ENCODE results near the gene TMEM178B. TPM values are rescaled to one million over a fixed set of nuclear protein-coding genes. Genes with fewer than 3 reads are reported as not detected.
"Not testable (repeated sequence)": the region's sequence is repeated elsewhere in the genome, so short reads cannot be mapped to it uniquely, and the experiment has no call there.

The TMEM178B gene
- total and polyA plus RNA-seq, 8 donors: 0.42 to 3.0 (median 2.1) TPM

DNA sequence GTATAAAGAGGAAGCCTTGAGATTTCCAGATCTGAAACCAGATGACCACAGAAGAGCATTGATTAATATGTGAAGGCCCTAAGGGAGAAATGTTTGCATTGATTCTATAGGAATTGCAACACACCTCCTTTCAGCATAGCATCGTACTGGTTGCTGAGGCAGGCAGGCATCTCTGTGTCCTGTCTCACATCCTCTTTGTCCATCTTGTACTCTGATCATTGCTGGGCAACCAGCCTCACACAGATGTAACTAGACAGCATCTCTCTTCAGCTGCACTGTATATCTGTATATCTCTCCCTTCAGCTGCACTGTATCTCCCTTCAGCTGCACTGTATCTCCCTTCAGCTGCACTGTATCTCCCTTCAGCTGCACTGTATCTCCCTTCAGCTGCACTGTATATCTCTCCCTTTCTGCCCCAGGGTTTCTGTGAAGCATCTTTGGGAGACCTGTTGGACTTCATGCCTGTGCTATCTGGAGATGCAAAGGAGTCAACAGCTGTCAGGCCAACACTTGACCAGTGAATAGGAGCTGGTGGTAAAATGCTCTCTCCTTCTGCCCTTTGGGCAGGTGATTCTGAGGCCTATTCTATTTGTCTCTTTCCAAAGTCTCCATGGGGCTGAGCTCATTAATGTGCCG, 40.3 kb downstream of the TMEM178B start:
- WGBS, 2 donors: 67 to 85% methylated on average over 2 of the region's 2 CpGs
- FAIRE-seq: no peak
- H3K27me3 ChIP-seq: no peaks in the 10 kb centered on the region
- no peak for DNase-seq
- intact Hi-C loops (cut with DNase I): no loop called here
- no peak overlapping the region for H3K4me3 ChIP-seq
- no peaks in the 10 kb centered on the region for H3K9me3 ChIP-seq
- no peaks in the 10 kb centered on the region for H3K36me3 ChIP-seq
- ATAC-seq: no peak
- H3K4me1 ChIP-seq: peaks cover 0 to 8% (median 0%) of the 10 kb centered on the region in 3 donors
- TF ChIP-seq, protein P1, sequence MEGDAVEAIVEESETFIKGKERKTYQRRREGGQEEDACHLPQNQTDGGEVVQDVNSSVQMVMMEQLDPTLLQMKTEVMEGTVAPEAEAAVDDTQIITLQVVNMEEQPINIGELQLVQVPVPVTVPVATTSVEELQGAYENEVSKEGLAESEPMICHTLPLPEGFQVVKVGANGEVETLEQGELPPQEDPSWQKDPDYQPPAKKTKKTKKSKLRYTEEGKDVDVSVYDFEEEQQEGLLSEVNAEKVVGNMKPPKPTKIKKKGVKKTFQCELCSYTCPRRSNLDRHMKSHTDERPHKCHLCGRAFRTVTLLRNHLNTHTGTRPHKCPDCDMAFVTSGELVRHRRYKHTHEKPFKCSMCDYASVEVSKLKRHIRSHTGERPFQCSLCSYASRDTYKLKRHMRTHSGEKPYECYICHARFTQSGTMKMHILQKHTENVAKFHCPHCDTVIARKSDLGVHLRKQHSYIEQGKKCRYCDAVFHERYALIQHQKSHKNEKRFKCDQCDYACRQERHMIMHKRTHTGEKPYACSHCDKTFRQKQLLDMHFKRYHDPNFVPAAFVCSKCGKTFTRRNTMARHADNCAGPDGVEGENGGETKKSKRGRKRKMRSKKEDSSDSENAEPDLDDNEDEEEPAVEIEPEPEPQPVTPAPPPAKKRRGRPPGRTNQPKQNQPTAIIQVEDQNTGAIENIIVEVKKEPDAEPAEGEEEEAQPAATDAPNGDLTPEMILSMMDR (IDR thresholded peaks at IDR 0.05): no peak
- no peak overlapping the region for H3K27ac ChIP-seq

DNA sequence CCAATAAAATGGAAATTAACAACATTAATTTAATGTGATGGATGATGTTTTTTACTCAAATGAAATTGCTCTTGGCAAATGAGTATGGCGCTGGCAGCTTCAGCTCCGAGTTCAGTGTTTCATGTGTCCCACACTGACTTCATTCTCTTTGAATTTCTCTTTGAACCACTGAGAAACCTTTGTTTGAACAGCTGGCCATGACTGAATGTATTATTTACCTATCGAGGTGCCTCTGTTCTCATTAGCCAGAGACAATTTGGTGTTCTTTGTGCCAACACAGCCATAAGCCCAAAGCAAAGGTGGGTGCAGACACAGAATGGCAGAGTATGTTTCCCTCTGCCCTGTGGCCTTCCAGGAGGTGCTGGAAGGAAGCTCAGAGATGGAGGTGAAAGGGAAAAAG, 42.1 kb downstream of the TMEM178B start:
- H3K27me3 ChIP-seq: no peaks in the 10 kb centered on the region
- TF ChIP-seq, protein P1 (IDR thresholded peaks at IDR 0.05): no peak
- no peak overlapping the region for H3K4me3 ChIP-seq
- no peak overlapping the region for H3K27ac ChIP-seq
- intact Hi-C loops (cut with DNase I): no loop called here
- H3K36me3 ChIP-seq: no peaks in the 10 kb centered on the region
- H3K4me1 ChIP-seq: peaks cover 0 to 8% (median 0%) of the 10 kb centered on the region in 3 donors
- 21% methylated on average over 3 of the region's 3 CpGs for WGBS, 2 donors
- no peaks in the 10 kb centered on the region for H3K9me3 ChIP-seq
- ATAC-seq (peak; percentile 28 to 88 (median 86)), DNase-seq (peak in 1 of 6 donors; percentile 17), FAIRE-seq (no peak)

DNA sequence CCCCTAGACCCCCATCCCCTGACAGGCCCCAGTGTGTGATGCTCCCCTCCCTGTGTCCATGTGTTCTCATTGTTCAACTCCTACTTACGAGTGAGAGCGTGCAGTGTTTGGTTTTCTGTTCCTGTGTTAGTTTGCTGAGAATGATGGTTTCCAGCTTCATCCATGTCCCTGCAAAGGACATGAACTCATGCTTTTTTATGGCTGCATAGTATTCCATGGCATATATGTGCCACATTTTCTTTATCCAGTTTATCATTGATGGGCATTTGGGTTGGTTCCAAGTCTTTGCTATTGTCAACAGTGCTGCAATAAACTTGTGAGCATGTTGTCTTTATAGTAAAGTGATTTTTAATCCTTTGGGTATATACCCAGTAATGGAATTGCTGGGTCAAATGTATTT, 42.8 kb downstream of the TMEM178B start:
- H3K27ac ChIP-seq; H3K27me3 ChIP-seq; FAIRE-seq; intact Hi-C loops (cut with DNase I); H3K36me3 ChIP-seq; ATAC-seq; H3K4me1 ChIP-seq; H3K9me3 ChIP-seq; DNase-seq; H3K4me3 ChIP-seq: not testable (repeated sequence)
- WGBS, 2 donors: 95 to 97% methylated on average over 2 of the region's 2 CpGs

DNA sequence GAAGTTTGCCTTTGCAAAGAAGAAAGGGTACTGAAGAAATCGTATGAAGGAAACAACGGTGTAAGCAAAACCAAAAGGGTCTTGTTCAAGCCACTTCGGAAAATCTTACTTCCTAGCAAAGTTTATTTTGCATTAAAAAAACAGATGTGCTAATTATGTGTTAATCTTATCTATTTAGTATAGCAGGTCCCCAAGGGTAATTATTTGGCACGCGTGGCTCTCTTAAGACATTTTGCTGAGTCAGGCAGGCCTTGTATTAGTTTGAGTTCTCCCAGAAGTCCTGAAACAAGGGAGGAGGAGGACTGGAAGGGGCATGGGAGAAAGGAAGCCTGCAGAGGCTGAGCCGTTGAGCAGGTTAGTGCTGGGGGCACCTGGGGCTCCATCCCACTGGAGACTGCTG, 44.9 kb downstream of the TMEM178B start:
- no peaks in the 10 kb centered on the region for H3K36me3 ChIP-seq
- FAIRE-seq (no peak), DNase-seq (no peak), ATAC-seq (no peak)
- no peaks in the 10 kb centered on the region for H3K9me3 ChIP-seq
- H3K27ac ChIP-seq: no peak overlapping the region
- intact Hi-C loops (cut with DNase I): no loop called here
- peaks cover 0 to 8% (median 0%) of the 10 kb centered on the region in 3 donors for H3K4me1 ChIP-seq
- H3K27me3 ChIP-seq: no peaks in the 10 kb centered on the region
- no peak overlapping the region for H3K4me3 ChIP-seq
- TF ChIP-seq, protein P1 (IDR thresholded peaks at IDR 0.05): no peak
- WGBS, 2 donors: 73 to 75% methylated on average over 6 of the region's 6 CpGs

DNA sequence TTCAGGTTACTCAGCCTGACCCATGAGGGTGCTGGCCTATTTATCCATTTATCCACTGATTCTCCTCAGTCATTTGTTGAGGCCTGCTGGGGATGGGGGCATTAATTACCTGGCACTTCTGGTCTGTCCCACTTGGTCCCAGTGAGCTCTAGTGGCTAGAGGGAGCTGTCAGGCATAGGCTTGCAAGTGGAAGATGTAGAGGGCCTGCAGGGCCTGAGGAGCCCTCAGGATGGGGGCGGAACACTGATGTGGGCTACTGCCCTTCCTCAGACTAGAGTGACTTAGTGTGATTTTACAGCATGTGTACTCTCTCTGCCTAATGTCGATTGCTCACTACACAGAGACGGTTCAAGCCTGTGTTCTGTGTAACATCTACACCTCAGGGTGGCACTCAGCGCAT, 45.3 kb downstream of the TMEM178B start:
- DNase-seq (no peak), ATAC-seq (no peak), FAIRE-seq (no peak)
- H3K27ac ChIP-seq: no peak overlapping the region
- peaks cover 0 to 8% (median 0%) of the 10 kb centered on the region in 3 donors for H3K4me1 ChIP-seq
- H3K27me3 ChIP-seq: no peaks in the 10 kb centered on the region
- intact Hi-C loops (cut with DNase I): no loop called here
- H3K4me3 ChIP-seq: no peak overlapping the region
- TF ChIP-seq, protein P1 (IDR thresholded peaks at IDR 0.05): no peak
- WGBS, 2 donors: 92 to 97% methylated on average over 4 of the region's 4 CpGs
- no peaks in the 10 kb centered on the region for H3K36me3 ChIP-seq
- H3K9me3 ChIP-seq: no peaks in the 10 kb centered on the region
